C4-2B (cell line): ENCODE results near the gene OPN5.

ENCODE experiments used
- ZFX ChIP-seq: fragments of 450-650 bp; IDR thresholded peaks from 2 replicates; pipeline ENCODE4 v1.6.1; 2017
- TF ChIP-seq, protein P1 (sequence below): fragments of 450-650 bp; conservative IDR thresholded peaks from 2 replicates; pipeline ENCODE4 v1.5.1; 2017; ENCODE audit warnings: mild to moderate bottlenecking

DNA sequence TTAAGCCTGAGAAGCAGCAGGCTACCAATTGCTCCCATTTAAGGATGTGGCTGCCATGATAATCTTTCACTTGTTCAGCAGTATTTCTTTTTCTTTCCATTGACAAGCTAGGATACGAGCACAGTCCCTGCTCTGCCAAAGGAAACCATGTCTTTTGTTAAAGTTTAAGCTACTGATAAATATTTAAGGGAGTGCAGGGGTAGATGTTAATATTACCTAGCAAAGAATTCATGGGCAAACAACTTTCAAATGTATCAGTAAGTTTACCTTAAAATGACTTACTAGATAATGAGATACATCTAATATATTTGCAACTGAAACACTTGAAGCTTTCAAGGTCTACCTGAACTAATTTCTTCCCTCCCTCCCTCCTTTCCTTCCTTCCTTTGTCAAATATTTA is 77.3 kb downstream of the OPN5 start:
- TF ChIP-seq, protein P1, sequence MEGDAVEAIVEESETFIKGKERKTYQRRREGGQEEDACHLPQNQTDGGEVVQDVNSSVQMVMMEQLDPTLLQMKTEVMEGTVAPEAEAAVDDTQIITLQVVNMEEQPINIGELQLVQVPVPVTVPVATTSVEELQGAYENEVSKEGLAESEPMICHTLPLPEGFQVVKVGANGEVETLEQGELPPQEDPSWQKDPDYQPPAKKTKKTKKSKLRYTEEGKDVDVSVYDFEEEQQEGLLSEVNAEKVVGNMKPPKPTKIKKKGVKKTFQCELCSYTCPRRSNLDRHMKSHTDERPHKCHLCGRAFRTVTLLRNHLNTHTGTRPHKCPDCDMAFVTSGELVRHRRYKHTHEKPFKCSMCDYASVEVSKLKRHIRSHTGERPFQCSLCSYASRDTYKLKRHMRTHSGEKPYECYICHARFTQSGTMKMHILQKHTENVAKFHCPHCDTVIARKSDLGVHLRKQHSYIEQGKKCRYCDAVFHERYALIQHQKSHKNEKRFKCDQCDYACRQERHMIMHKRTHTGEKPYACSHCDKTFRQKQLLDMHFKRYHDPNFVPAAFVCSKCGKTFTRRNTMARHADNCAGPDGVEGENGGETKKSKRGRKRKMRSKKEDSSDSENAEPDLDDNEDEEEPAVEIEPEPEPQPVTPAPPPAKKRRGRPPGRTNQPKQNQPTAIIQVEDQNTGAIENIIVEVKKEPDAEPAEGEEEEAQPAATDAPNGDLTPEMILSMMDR, result no peak
- no peak for TF ChIP-seq ZFX
